ENCODE data around the gene ARHGAP28. TPM values are rescaled to one million over a fixed set of nuclear protein-coding genes. Genes with fewer than 3 reads are reported as not detected.

The ARHGAP28 gene
- total RNA-seq, 1 experiment from 2014 or later: not detected

- no peaks in the 10 kb centered on the region for H3K4me1 ChIP-seq (ENCODE audit: low read length)
- no peaks in the 10 kb centered on the region for H3K9me2 ChIP-seq (replicated peaks; ENCODE audit: insufficient read depth, low read length)
- no peak for DNase-seq
Measured at GRCh38 chr18:6940451-6940850, 210.9 kb downstream of the ARHGAP28 start.

GRCh38 chr18:6941996-6942395 is 212.5 kb downstream of the ARHGAP28 start:
- Histone ChIP-seq H3K4me3 (ENCODE audit: low read length) (no peak overlapping the region), H3K9ac (ENCODE audit: low read length) (no peak overlapping the region), H3K79me2 (ENCODE audit: low read length) (no peaks in the 10 kb centered on the region), H2AFZ (ENCODE audit: low read length) (no peak overlapping the region), H3K9me3 (ENCODE audit: low read length) (no peaks in the 10 kb centered on the region), H4K20me1 (ENCODE audit: insufficient read depth, low read depth, low read length) (no peaks in the 10 kb centered on the region), H3K27ac (ENCODE audit: low read length) (no peak overlapping the region), H3K27me3 (ENCODE audit: low read length) (no peaks in the 10 kb centered on the region), H3K9me2 (replicated peaks; ENCODE audit: insufficient read depth, low read length) (no peaks in the 10 kb centered on the region), H3K4me1 (ENCODE audit: low read length) (no peaks in the 10 kb centered on the region), H3K4me2 (ENCODE audit: low read depth, low read length, poor library complexity, severe bottlenecking) (no peak overlapping the region), H3K36me3 (ENCODE audit: insufficient read depth, low read length) (no peaks in the 10 kb centered on the region)
- DNase-seq: no peak

More at GRCh38 chr18:6940451-6940850, 210.9 kb downstream of the ARHGAP28 start:
- no peak overlapping the region for H3K9ac ChIP-seq (ENCODE audit: low read length)
- no peaks in the 10 kb centered on the region for H3K27me3 ChIP-seq (ENCODE audit: low read length)
- H3K4me2 ChIP-seq (ENCODE audit: low read depth, low read length, poor library complexity, severe bottlenecking): no peak overlapping the region
- H2AFZ ChIP-seq (ENCODE audit: low read length): no peak overlapping the region
- H3K4me3 ChIP-seq (ENCODE audit: low read length): no peak overlapping the region
- H3K36me3 ChIP-seq (ENCODE audit: insufficient read depth, low read length): no peaks in the 10 kb centered on the region
- no peaks in the 10 kb centered on the region for H3K9me3 ChIP-seq (ENCODE audit: low read length)
- no peak overlapping the region for H3K27ac ChIP-seq (ENCODE audit: low read length)
- no peaks in the 10 kb centered on the region for H4K20me1 ChIP-seq (ENCODE audit: insufficient read depth, low read depth, low read length)
- H3K79me2 ChIP-seq (ENCODE audit: low read length): no peaks in the 10 kb centered on the region

- H3K79me2 ChIP-seq (ENCODE audit: low read length): no peaks in the 10 kb centered on the region
- H3K9me3 ChIP-seq (ENCODE audit: low read length): no peaks in the 10 kb centered on the region
- H3K4me2 ChIP-seq (ENCODE audit: low read depth, low read length, poor library complexity, severe bottlenecking): no peak overlapping the region
- no peak overlapping the region for H3K4me3 ChIP-seq (ENCODE audit: low read length)
- H3K9me2 ChIP-seq (replicated peaks; ENCODE audit: insufficient read depth, low read length): no peaks in the 10 kb centered on the region
- no peak overlapping the region for H3K27ac ChIP-seq (ENCODE audit: low read length)
- no peaks in the 10 kb centered on the region for H3K27me3 ChIP-seq (ENCODE audit: low read length)
- no peak overlapping the region for H2AFZ ChIP-seq (ENCODE audit: low read length)
- no peak for DNase-seq
- no peak overlapping the region for H3K9ac ChIP-seq (ENCODE audit: low read length)
- H3K36me3 ChIP-seq (ENCODE audit: insufficient read depth, low read length): no peaks in the 10 kb centered on the region
- H3K4me1 ChIP-seq (ENCODE audit: low read length): no peaks in the 10 kb centered on the region
- no peaks in the 10 kb centered on the region for H4K20me1 ChIP-seq (ENCODE audit: insufficient read depth, low read depth, low read length)
Measured at GRCh38 chr18:6942742-6943141, 213.2 kb downstream of the ARHGAP28 start.

- Histone ChIP-seq H4K20me1 (ENCODE audit: insufficient read depth, low read depth, low read length) (no peaks in the 10 kb centered on the region), H3K4me3 (ENCODE audit: low read length) (no peak overlapping the region), H3K4me1 (ENCODE audit: low read length) (no peaks in the 10 kb centered on the region), H3K9ac (ENCODE audit: low read length) (no peak overlapping the region), H3K27ac (ENCODE audit: low read length) (no peak overlapping the region), H3K9me3 (ENCODE audit: low read length) (no peaks in the 10 kb centered on the region), H3K4me2 (ENCODE audit: low read depth, low read length, poor library complexity, severe bottlenecking) (no peak overlapping the region), H3K36me3 (ENCODE audit: insufficient read depth, low read length) (no peaks in the 10 kb centered on the region), H3K27me3 (ENCODE audit: low read length) (no peaks in the 10 kb centered on the region), H3K9me2 (replicated peaks; ENCODE audit: insufficient read depth, low read length) (no peaks in the 10 kb centered on the region), H3K79me2 (ENCODE audit: low read length) (no peaks in the 10 kb centered on the region), H2AFZ (ENCODE audit: low read length) (no peak overlapping the region)
- no peak for DNase-seq
Measured at GRCh38 chr18:6943143-6943542, 213.6 kb downstream of the ARHGAP28 start.

- H3K4me1 ChIP-seq (ENCODE audit: low read length): no peaks in the 10 kb centered on the region
- H4K20me1 ChIP-seq (ENCODE audit: insufficient read depth, low read depth, low read length): no peaks in the 10 kb centered on the region
- no peak overlapping the region for H2AFZ ChIP-seq (ENCODE audit: low read length)
- DNase-seq: no peak
- H3K9me3 ChIP-seq (ENCODE audit: low read length): no peaks in the 10 kb centered on the region
- no peak overlapping the region for H3K4me3 ChIP-seq (ENCODE audit: low read length)
- no peak overlapping the region for H3K27ac ChIP-seq (ENCODE audit: low read length)
- H3K27me3 ChIP-seq (ENCODE audit: low read length): no peaks in the 10 kb centered on the region
- H3K9ac ChIP-seq (ENCODE audit: low read length): no peak overlapping the region
- no peaks in the 10 kb centered on the region for H3K79me2 ChIP-seq (ENCODE audit: low read length)
- no peak overlapping the region for H3K4me2 ChIP-seq (ENCODE audit: low read depth, low read length, poor library complexity, severe bottlenecking)
- no peaks in the 10 kb centered on the region for H3K36me3 ChIP-seq (ENCODE audit: insufficient read depth, low read length)
- no peaks in the 10 kb centered on the region for H3K9me2 ChIP-seq (replicated peaks; ENCODE audit: insufficient read depth, low read length)
Measured at GRCh38 chr18:6947338-6948030, 218.0 kb downstream of the ARHGAP28 start.

- no peak overlapping the region for H3K4me2 ChIP-seq (ENCODE audit: low read depth, low read length, poor library complexity, severe bottlenecking)
Measured at GRCh38 chr18:6948281-6949055, 219.0 kb downstream of the ARHGAP28 start.

GRCh38 chr18:6949800-6950586 is 220.5 kb downstream of the ARHGAP28 start:
- DNase-seq: no peak
- Histone ChIP-seq H3K4me1 (ENCODE audit: low read length) (no peaks in the 10 kb centered on the region), H4K20me1 (ENCODE audit: insufficient read depth, low read depth, low read length) (no peaks in the 10 kb centered on the region), H3K4me2 (ENCODE audit: low read depth, low read length, poor library complexity, severe bottlenecking) (no peak overlapping the region), H3K4me3 (ENCODE audit: low read length) (no peak overlapping the region), H2AFZ (ENCODE audit: low read length) (no peak overlapping the region), H3K9me2 (replicated peaks; ENCODE audit: insufficient read depth, low read length) (no peaks in the 10 kb centered on the region), H3K27me3 (ENCODE audit: low read length) (no peaks in the 10 kb centered on the region), H3K36me3 (ENCODE audit: insufficient read depth, low read length) (no peaks in the 10 kb centered on the region), H3K9me3 (ENCODE audit: low read length) (no peaks in the 10 kb centered on the region), H3K79me2 (ENCODE audit: low read length) (no peaks in the 10 kb centered on the region), H3K9ac (ENCODE audit: low read length) (no peak overlapping the region), H3K27ac (ENCODE audit: low read length) (no peak overlapping the region)

More at GRCh38 chr18:6948281-6949055, 219.0 kb downstream of the ARHGAP28 start:
- Histone ChIP-seq H3K9me2 (replicated peaks; ENCODE audit: insufficient read depth, low read length) (no peaks in the 10 kb centered on the region), H4K20me1 (ENCODE audit: insufficient read depth, low read depth, low read length) (no peaks in the 10 kb centered on the region), H3K9ac (ENCODE audit: low read length) (no peak overlapping the region), H3K4me3 (ENCODE audit: low read length) (no peak overlapping the region), H3K27me3 (ENCODE audit: low read length) (no peaks in the 10 kb centered on the region), H3K36me3 (ENCODE audit: insufficient read depth, low read length) (no peaks in the 10 kb centered on the region), H3K79me2 (ENCODE audit: low read length) (no peaks in the 10 kb centered on the region), H2AFZ (ENCODE audit: low read length) (no peak overlapping the region), H3K27ac (ENCODE audit: low read length) (no peak overlapping the region), H3K9me3 (ENCODE audit: low read length) (no peaks in the 10 kb centered on the region), H3K4me1 (ENCODE audit: low read length) (no peaks in the 10 kb centered on the region)
- no peak for DNase-seq

GRCh38 chr18:6950641-6951040 is 221.1 kb downstream of the ARHGAP28 start:
- no peak overlapping the region for H3K4me3 ChIP-seq (ENCODE audit: low read length)
- H3K79me2 ChIP-seq (ENCODE audit: low read length): no peaks in the 10 kb centered on the region
- no peak overlapping the region for H3K9ac ChIP-seq (ENCODE audit: low read length)
- H3K9me3 ChIP-seq (ENCODE audit: low read length): no peaks in the 10 kb centered on the region
- no peaks in the 10 kb centered on the region for H3K9me2 ChIP-seq (replicated peaks; ENCODE audit: insufficient read depth, low read length)
- no peaks in the 10 kb centered on the region for H3K27me3 ChIP-seq (ENCODE audit: low read length)
- H2AFZ ChIP-seq (ENCODE audit: low read length): no peak overlapping the region
- no peak overlapping the region for H3K27ac ChIP-seq (ENCODE audit: low read length)
- H3K4me1 ChIP-seq (ENCODE audit: low read length): no peaks in the 10 kb centered on the region
- no peaks in the 10 kb centered on the region for H3K36me3 ChIP-seq (ENCODE audit: insufficient read depth, low read length)
- no peak for DNase-seq
- no peaks in the 10 kb centered on the region for H4K20me1 ChIP-seq (ENCODE audit: insufficient read depth, low read depth, low read length)
- no peak overlapping the region for H3K4me2 ChIP-seq (ENCODE audit: low read depth, low read length, poor library complexity, severe bottlenecking)
